Central memory CD4-positive, alpha-beta T cell (primary cell): ENCODE measurements around the gene HECW1.

ENCODE experiments used
- DNase-seq: peaks from one replicate; pipeline ENCODE4 v3.0.0; 2022

Gene HECW1

DNA sequence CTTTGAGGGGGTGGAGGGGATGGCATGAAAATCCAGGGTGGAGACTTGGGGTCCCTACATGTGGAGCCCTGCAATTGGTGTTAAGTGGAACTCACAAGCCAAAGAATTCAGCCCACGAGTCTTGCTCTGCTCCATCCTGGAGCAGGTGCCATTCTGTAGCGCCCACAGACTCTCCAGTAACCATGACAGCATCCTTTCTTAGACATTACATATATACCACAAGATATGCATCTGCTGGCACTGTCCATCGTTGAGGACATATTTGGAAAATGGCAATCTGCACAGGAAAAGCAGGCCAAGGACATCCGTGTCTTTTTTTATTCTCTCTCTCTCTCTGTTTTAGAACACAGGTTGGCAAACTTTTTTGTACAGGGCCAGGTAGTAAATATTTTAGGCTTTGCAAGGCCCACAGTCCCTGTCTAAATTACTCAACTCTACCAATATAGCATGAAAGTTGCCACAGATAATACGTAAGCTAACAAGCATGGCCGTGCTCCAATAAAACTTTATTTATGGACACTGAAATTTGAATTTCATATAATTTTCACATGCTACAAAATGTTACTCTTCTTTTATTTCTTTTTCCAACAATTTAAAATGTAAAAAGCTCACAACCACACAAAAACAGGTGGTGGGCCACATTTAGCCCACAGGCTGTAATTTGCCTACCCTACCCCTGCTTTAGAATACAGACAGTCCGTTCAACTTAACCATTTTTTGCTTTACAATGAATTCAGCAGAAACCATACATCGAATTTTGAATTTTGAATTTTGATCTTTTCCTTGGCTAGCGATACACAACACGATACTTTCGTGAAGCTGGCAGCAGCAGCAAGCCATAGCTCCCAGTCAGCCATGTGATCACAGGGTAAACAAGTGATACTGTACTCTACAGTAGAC lies 329.0 kb downstream of the HECW1 start:
- no peak for DNase-seq

DNA sequence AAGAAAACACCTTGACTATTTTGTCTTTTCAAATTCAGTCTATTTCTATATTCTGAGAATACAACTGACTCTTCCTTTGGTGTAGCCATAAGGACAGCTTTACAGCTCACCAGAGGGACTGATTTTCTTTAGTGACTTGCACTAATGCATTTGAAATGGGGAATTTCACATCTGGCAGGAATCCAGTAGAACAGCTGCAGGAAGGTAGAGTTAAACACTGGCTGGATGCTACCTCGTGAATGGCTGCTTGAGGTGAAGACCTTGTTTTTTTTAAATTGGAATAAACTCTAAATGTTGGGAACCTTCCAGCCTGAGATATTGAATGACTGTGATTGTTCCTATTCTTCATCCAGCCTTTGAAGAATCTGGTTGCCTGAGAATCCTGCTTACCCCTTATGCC lies 330.9 kb downstream of the HECW1 start:
- no peak for DNase-seq

DNA sequence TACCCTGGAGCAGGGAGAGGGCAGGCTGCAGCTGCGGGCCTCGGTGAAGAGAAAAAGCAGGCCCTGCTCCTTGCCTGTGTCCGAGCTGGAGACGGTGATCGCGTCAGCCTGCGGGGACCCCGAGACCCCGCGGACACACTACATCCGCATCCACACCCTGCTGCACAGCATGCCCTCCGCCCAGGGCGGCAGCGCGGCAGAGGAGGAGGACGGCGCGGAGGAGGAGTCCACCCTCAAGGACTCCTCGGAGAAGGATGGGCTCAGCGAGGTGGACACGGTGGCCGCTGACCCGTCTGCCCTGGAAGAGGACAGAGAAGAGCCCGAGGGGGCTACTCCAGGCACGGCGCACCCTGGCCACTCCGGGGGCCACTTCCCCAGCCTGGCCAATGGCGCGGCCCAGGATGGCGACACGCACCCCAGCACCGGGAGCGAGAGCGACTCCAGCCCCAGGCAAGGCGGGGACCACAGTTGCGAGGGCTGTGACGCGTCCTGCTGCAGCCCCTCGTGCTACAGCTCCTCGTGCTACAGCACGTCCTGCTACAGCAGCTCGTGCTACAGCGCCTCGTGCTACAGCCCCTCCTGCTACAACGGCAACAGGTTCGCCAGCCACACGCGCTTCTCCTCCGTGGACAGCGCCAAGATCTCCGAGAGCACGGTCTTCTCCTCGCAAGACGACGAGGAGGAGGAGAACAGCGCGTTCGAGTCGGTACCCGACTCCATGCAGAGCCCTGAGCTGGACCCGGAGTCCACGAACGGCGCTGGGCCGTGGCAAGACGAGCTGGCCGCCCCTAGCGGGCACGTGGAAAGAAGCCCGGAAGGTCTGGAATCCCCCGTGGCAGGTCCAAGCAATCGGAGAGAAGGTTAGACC lies 332.5 kb downstream of the HECW1 start:
- DNase-seq, result no peak

DNA sequence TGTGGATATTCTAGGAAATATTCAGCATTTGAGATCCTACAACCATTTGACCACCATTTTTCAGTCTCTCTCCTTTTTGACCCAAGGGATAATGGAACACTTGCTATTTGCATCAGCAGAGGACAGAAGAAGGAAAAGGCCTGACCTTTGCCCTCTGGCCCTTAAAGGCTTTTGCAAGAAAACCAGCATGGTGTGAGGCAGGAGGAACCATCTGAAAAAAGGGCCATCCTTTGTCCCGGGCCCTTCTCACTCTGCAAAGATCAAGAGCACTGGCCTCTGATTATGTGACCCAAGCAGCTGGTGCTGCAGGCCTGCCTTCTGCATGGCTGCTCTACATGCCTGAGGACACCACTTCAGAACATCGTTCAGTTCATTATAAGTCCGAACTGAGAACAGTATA lies 337.1 kb downstream of the HECW1 start:
- DNase-seq, result no peak

DNA sequence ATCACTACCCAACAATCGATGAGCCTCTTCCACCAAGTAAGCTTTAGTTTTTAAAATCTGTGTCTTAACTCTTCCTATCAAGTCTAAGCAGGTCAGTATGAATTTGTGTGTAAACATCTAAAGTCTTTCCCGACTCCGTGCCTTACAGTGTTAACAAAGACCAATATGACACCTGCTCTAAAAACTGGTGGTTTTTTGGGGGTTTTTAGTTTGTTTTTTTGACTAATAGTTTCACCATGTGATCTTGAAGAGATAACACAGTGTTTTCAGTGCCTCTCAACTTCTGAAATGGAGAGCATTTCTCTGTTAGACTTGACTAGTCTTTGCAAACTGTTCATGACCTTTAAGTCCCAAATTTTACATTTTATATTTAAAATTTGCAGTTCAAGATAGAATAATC lies 338.4 kb downstream of the HECW1 start:
- no peak for DNase-seq

DNA sequence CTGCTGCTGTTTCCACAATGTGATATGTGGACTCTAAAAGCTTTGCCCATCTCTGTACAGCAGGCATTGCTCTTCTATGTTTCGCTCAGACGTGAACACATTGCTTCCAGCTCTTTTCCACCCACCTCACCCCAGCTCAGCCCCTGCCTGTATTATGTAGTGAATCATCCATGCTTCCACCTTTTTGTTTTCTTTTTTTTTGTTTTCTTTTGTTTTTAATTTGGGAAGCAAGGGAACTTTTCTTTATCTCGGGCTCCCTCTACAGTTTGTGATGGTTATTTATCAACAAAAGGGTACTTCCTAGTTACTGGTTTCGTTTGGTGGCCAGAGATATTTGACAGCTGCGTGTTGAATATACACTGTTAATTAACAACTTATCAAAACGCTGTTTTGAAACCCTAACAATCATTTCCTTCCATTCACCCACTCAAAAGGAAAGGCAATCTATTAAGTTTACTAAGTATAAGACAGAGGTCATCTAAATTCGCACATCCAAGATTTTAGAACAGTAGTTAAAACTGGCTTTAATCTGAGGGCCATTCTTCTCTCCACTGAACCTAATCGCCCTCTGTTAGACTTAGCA lies 342.6 kb downstream of the HECW1 start:
- no peak for DNase-seq

DNA sequence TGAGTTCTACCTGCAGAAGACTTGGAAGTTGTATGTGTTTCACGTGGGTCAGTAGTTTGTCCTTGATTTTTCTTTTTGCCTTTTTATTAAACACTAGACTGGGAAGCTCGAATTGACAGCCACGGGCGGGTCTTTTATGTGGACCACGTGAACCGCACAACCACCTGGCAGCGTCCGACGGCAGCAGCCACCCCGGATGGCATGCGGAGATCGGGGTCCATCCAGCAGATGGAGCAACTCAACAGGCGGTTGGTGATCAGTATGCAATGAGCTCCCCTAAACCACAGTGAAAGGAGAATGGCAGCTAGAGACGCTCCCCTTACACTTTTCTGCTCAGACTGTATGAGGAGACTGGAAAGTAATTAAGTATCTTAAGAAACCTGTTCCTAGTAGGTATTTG lies 343.8 kb downstream of the HECW1 start:
- no peak for DNase-seq

DNA sequence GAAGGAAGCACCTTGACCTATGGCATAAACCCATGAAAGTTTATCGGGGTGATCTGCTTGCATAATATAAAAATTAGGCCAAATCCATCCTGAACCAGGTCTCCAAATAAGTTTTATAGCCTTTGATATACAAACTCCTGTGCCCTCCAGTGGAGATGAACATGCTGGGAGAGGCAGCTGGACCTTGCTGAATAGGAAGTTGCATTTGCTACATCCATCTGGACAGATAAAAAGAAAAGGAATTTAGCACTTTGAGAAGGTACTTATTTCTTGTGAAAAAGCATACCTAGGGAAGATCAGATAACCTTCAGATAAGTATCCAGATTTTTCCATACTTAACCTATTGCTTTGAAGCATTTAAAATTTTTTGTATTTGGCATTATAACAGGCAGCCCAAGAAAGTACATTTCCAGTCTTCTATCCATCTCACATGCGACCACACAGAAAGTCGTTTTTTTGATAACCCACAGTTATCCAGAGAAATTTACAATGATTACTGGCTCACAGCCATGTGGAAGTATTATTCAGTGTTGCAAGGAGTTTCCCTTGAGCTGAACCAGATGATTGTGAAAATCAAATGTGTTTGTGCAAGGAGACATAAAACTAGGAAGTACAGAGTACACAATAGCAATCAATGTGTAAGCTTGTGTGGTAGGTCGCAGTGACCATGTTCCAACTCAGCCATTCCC lies 346.0 kb downstream of the HECW1 start:
- no peak for DNase-seq

DNA sequence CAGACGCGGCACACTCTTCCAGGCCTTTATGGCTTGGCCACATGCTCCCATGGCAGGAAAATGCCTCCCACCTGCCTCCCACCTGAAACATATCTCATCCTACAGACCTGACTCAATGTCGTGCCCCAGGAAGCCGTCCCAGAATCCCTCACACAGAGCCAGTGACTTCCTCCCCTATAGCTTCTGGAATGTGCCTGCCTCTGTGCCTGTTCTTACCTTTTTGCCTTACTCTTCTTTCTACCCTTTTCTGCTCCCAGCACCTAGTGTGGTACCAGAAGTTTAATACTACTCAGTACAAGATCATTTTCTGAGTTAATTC lies 346.5 kb downstream of the HECW1 start:
- DNase-seq, result no peak

DNA sequence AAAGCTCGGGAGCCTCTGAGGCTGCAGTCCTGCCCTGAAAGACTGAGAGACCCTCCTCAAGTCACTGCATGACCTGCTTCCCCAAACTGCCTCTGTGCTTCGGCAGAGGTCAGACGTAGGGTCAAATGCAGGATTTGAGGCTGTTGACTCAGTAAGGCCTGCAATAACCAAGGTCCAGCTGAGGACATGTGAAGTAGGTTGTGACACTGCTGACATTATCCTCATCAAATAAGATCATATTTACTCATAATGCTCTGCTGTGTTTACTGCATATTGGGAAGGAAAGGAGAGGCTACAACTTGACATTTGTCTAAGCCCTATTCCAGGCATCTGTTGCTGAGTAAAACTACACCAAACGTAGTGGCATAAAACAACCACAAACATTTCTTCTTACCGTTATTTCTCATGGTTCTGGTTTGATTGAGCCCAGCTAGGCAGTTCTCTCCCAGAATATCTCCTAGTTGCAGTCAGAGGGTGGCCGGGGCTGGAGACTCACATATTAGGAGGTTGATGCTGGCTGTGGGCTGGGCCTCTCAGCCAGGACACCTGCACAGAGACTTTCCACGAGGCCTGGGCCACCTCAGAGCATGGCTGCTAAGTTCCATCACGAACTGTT lies 348.4 kb downstream of the HECW1 start:
- DNase-seq, result no peak

DNA sequence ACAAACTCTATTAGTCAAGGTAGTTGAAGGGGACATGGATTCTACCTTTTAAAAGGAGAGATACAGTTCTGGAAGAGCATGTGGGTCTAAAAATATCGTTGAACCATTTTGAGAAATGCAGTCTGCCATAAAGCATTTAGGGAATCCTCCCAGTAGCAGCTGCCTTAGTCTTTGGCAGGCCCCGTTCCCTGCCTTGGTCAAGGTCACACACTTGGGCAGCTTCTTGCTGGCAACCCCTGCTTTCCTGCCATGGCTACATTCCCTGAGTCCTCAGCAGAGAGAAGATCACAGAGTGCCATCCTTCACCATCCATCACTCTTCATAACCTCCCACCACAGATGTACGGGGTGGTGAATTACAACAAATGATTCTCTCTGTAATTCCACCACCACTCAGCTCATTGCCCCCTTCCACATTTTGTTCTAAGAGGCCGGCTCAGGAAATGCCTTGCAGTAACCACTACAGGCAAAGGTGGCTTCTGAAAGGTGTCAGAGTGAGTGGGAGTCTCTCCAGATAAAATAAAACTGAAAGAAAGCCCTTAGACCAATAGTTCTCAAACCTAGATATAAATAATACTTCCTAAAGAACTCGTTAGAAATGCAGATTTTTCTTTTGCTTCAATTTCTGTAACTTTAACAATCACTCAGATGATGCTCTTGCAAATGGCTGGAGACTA lies 349.0 kb downstream of the HECW1 start:
- no peak for DNase-seq

DNA sequence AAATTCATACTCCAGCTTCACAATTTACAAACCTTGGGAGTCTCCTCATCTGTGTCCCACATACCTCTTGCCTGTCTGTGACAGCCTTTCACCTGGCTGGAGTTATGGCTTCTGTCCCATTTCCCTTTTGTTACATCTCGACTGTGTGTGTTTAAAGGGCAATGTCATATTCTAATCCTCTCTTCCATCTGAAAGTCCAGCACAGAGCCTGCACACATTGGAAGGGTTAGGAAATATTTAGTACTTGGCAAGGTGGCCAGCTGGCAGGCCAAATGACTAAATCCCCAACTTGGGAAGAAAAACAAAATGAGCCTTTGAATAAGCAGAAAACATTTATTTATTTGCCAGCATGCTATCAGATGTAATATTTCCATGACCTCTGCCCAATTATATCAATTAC lies 350.4 kb downstream of the HECW1 start:
- DNase-seq, result no peak

DNA sequence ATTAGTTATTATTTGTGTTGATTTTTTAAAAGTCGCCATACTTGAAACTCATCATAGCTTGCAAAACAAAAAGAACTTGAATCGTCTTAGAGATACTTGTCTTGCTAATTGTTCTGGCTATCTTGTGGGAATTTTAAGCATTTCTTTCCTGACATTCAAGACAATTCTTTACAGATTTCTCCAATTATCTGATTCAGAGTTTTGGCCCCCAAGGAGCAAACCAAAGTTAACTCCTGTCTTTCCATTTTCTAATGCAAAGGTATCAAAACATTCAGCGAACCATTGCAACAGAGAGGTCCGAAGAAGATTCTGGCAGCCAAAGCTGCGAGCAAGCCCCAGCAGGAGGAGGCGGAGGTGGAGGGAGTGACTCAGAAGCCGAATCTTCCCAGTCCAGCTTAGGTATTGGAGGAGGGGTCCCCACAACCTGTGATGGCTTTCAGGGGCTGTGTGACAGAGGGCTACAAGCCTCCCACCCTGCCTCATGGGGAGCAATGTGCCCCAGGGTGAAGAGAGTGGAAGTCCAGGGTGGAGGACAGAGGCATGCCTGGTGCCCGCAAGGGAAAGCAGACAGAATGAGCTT lies 351.0 kb downstream of the HECW1 start:
- DNase-seq, result no peak

DNA sequence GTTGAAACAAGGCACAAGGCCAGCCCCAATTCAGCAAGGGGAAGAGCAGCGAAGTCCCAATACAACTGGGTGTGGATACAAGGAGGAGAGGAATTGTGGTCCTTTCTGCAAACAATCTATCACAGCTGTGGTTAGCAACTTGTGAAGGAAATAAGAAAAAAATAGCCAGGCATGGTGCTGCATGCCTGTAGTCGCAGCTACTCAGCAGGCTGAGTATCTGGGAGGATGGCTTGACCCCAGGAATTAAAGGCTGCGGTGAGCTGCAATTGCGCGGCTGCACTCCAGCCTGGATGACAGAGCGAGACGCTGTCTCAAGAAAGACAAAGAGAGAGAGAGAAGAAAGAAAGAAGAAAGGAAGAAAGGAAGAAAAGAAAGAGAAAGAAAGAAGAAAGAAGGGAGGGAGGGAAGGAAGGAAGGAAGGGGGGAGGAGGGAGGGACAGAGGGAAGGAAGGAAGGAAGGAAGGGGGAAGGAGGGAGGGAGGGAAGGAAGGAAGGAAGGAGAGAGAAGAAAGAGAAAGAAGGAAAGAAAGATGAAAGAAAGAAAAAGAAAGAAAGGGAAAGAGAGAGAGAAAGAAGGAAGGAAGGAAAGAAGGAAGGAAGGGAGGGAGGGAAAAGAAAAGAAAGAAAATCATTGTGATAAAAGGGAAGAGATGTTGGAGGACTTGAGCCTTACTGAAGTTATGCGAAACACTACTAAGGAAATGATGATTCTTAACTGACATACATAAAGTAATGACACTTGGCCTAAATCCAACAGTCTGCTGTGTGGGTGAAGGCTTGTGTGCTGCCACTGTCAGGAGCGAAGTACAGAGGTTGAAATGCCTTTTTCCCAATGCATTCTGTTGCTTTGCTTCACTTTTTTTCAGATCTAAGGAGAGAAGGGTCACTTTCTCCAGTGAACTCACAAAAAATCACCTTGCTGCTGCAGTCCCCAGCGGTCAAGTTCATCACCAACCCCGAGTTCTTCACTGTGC lies 353.4 kb downstream of the HECW1 start:
- no peak for DNase-seq

DNA sequence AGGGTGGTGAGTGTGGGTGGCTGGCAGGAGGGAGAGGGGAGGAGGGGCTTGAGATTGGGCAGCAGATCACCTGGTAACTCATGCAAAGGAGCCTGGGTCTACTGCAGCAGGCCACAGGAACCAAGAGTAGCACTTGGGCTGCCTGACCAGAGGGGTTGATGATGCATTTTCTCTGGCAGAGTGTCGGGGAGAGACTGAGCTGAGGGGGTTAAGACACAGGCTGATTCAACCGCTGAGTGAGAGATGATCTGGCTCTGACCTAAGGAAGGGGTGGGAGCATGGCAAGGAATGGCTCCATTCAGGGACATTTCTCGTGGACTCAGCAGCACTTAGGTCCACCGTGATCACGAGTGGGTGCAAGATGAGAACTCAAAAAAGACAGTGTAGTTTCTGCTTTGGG lies 355.0 kb downstream of the HECW1 start:
- no peak for DNase-seq

DNA sequence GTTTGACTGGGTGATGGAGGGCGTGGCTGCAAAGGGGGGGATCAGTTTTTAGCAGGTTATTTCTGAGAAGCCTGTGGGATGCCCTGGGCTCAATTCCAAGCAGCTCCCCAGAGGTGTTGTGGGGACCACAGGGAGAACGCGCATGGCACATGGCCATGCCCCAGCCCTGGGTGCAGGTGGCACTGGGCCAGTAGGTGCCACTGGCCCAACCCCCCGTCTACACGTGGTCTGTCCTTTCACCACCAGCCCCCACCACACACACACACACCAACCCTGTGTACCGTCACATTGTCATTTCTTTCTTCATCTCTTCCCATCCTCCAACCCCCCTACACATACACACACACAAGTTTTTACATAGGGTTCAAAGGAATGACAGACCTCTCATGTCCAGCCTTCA lies 355.4 kb downstream of the HECW1 start:
- no peak for DNase-seq

DNA sequence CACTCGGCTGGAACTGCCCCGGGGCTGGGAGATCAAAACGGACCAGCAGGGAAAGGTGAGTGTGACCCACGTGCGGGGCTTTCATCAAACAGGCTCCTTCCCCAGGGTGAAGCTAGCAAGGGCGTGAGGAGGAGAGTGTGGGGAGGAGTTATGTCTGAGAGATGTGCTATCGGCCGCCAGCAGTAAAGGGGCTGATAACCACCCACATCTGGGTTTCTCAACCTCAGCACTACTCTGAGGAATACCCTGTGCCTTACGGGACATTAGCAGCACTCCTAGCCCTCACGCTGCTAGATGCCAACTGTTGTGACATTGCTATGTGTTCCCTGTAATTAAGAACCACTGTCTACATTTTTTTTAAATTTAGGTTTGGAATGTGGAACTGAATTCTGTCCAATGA lies 356.6 kb downstream of the HECW1 start:
- no peak for DNase-seq

DNA sequence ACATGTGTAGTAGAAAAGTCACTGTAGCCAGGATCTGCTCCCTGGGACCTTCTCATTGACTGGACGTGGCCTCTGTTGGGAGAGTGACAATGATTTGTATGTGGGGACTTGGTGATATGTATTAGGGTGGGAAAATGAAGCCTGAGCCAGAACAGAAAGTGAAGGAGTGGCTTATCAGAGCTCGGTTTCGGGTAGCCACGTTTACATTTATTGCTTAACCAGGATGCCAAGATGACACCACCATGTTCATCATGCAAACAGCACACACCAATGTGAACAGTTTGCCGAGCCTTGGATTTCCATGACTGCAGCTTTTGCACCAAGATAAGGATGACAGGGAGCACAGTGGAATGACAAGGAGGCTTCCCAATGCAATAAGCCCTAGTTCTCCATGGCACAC lies 357.7 kb downstream of the HECW1 start:
- no peak for DNase-seq

DNA sequence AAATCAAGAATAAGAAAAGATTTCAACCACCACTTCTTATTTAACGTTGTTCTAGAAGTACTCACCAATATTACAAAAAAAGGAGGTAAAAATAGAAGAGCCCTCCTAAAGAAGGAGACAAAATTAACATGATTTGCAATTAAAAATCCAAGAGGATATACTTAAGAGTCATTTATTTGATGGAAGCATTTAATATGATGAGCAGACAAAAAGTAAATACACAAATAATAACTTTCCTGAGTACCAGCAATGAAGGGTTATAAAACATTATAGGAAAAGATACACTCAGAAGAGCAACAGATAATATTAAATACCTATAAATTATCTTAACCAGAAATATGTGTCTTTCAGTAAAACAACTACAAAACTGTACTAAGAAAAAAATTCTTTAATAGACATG lies 363.5 kb downstream of the HECW1 start:
- no peak for DNase-seq

DNA sequence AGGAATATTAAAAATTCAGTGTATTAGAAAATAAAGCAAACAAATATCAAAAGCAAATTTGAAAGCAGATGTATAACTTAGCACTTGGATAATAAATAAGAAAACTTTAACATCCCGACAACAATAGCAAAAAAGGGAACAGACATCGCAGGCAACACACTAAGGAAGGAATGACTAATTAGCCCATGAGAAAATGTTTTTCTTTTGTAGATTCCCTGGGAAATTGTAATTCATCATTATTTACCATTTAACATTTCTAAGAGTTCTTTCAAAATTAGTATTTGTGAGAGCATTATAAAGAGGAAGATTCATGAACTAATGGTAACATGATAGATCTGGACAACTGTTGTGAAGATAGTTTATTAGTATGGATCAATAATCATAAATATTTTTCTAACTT lies 364.4 kb downstream of the HECW1 start:
- DNase-seq, result no peak

DNA sequence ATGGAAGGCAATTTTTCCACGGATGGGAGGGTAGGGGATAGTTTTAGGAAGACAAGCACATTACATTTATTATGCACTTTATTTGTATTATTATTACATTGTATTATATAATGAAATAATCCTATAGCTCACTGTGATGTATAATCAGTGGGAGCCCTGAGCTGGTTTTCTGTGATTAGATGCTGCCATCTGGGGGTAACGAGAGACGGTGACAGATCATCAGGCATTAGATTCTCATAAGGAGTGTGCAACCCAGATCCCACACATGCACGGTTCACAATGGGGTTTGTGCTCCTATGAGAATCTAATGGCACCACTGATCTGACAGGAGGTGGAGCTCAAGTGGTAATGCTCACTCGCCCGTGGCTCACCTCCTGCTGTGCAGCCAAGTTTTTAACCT lies 366.6 kb downstream of the HECW1 start:
- no peak for DNase-seq
